ENCODE results near the gene WBP1L.
"Not testable (repeated sequence)": the region's sequence is repeated elsewhere in the genome, so short reads cannot be mapped to it uniquely, and the experiment has no call there.

Gene WBP1L

GRCh38 chr10:102838276-102838927, 94.7 kb downstream of the WBP1L start:
- not testable (repeated sequence) for DNase-seq

- no peak for DNase-seq
These were observed 98.1 kb downstream of the WBP1L start for GRCh38 chr10:102841827-102842345.

GRCh38 chr10:102843139-102843538, 99.4 kb downstream of the WBP1L start:
- DNase-seq = not testable (repeated sequence)

GRCh38 chr10:102844190-102844776, 100.5 kb downstream of the WBP1L start:
- DNase-seq = not testable (repeated sequence)

GRCh38 chr10:102845352-102845902, 101.7 kb downstream of the WBP1L start:
- DNase-seq = no peak

- no peak for DNase-seq
These were observed 106.3 kb downstream of the WBP1L start for GRCh38 chr10:102850025-102850518.

- not testable (repeated sequence) for DNase-seq
These were observed 109.5 kb downstream of the WBP1L start for GRCh38 chr10:102853237-102853636.

GRCh38 chr10:102855731-102856436, 112.1 kb downstream of the WBP1L start:
- not testable (repeated sequence) for DNase-seq

- no peak for DNase-seq
These were observed 113.1 kb downstream of the WBP1L start for GRCh38 chr10:102856758-102857424.

- DNase-seq = no peak
These were observed 116.2 kb downstream of the WBP1L start for GRCh38 chr10:102859911-102860310.

- no peak for DNase-seq
These were observed 119.9 kb downstream of the WBP1L start for GRCh38 chr10:102863660-102864059.

- DNase-seq = no peak
These were observed 121.9 kb downstream of the WBP1L start for GRCh38 chr10:102865620-102866019.

Measured in right kidney (tissue), 1 donor.